GM21390 (cell line): ENCODE measurements around the gene SUPT3H.

ENCODE experiments used
- ATAC-seq: cut with Tn5 transposase; IDR thresholded peaks from one replicate; pipeline ENCODE4 v1.9.1; 2021; ENCODE audit not compliant: unreplicated experiment

Gene SUPT3H

DNA sequence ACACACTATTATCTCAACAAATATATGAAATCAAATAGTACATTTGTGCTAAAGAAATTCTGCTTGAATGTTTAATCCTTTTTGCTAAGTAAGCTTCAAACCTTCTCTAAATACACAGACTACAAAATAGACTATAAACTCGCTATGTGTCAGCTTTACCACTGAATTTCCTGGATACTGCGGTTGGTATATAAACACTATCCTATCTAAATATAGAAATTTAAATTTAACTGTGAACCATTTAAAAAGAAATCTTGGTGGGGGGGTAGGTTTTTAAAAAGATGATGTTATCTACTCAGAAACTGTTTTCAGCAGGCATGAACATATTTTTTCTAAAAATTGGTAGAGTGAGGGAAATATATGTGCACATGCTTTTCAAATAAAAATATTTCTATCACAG, 356.1 kb downstream of the SUPT3H start:
- ATAC-seq: no peak

DNA sequence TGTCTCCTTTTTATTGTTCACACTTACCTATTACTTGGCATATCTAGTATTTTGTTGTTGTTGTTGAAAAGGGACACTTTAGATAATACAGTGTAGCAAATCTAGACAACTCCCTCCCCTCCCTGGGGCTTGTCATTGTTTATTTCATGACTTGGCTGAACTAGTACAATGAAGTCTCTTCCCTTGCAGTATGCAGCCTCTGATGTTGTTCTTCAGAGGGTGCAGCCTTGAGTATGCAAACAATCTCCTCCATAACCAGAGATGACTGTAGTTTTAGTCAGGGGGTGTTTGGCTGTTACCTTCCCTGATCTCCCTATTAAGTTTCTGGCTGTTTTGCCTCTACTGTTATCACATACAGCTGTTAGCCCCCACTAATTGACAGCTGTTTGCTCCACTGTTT, 365.0 kb downstream of the SUPT3H start:
- ATAC-seq: no peak

GRCh38 chr6:45009576-45009975, 368.2 kb downstream of the SUPT3H start:
- no peak for ATAC-seq

- no peak for ATAC-seq
These were observed 370.8 kb downstream of the SUPT3H start for GRCh38 chr6:45006893-45007292.

DNA sequence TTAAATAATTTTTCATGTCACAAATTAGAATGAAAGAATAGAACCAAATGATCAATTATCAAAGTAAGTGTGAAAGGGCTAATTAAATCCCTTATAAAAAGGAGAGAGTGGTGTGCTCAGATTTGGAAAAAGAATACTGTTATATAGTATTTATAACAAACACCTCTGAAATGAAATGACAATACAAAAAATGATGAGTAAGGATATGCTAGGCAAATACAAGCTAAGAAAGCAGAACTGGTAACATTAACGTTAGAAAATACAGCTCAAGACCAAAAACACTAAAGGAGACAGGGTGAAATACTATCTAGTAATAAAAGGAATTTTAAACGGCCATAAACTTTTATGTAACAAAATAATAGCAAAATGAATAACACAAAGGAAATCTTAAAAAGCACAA, 373.8 kb downstream of the SUPT3H start:
- ATAC-seq: no peak

DNA sequence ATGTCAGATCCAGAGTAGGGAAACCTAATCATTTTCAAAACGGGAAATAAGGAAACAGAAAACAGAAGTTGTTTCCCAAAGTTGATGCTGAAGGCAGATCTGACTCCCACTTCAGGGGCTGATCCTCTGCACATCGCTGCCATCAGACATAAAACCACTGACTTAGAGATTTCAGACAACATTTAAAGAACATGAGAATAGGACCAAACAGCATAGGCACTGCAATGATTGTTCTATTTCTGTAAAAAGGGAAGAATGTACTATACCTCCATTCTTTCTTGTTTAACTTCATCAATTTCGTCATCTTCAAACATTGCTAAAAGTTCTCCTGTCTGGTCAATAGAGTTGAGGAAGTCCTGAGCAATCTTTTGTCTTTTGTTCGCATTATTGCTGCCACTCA, 374.3 kb downstream of the SUPT3H start:
- ATAC-seq: no peak

DNA sequence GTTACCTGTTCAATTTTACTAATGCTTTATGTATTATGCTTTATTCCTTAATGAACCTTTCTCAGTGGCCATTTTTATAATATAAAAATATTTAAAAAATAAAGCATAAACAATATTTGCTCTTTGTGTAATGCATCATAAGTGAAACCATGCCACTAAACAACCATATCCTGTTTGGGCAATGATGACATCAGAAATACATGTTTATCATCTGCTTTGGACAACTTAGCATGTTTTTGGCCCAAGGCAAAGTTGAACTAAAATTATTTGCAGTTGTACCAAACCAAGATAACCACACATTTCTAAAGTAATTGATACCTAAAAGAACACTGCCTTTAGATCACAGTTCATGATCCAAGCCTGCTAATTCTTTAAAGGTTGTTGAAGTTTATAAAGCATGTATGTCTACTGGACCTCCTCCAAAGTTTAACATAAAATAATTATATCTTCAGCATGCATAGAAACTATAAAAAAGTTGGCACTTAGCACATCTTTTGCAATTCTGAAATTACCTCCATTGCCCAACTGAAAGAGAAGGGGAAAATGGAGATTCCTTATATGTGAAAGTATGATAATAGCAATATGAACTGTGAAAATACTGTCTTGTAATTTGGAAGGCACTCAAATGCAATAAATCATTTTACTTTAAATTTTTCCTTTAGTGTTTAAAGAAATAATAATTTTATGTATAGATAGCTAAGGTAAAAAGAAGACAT, 375.2 kb downstream of the SUPT3H start:
- ATAC-seq: no peak

GRCh38 chr6:45001663-45002062, 376.1 kb downstream of the SUPT3H start:
- ATAC-seq: peak; percentile 100

- no peak for ATAC-seq
These were observed 376.9 kb downstream of the SUPT3H start for GRCh38 chr6:45000833-45001232.

DNA sequence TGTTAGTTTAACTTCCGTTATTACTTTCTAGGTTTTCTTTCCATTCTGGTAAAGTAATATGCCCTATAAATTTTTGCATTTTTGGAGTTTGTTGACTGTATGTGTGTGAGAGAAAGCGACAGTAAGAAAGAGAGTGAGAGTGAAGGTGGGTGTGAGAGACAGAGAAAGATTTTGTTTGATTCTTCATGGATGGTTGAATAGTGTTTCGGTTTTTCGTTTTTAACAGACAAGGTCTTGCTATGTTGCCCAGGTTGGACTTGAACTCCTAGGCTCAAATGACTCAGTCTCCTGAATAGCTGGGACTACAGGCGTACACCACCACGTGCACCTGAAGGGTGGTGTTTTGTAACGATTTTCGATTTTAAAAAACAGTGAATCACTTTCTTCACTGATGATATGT, 378.7 kb downstream of the SUPT3H start:
- no peak for ATAC-seq

DNA sequence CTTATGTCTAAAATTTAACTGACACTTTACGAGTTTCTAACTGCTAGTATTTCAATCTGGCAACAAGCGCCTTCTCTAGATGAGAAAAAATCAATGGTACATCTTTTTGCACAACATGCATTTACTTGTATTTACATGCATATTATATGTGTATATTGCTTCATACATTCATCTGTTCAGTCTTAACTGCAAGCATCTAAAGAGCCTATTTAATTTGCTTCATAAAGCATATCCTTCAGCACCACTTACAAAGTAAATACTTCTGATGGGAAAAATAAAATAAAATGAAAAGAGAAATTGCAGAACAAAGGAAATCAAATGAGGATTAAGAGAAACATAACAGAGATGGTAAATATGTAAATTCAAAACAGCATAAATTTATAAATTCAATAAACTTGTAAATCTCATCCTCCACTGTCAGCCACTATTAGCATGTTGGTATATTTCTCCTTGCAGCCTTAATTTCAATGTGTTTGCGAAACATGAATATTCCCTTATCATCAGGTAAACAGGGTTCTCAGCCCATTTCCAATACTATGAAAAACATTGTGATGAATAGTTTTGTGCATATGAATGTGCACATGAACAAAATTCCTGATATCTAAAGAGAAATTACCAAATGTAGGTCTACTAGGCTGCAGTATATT, 382.1 kb downstream of the SUPT3H start:
- no peak for ATAC-seq

DNA sequence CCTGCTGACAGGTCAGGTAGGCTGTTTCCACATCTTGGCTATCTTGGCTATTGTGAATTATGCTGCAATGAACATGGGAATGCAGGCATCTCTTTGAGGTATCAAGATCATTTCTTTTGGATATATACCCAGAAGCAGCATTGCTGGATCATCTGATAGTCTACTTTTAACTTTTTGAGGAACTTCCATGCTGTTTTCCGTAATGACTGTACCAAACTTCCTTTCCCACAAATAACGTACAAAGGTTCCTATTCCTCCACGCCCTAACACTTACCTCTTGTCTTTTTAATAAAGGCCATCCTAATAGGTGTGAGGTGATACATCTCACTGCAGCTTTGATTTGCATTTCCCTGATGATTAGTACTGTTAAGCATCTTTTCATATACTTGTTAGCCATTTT, 388.3 kb downstream of the SUPT3H start:
- no peak for ATAC-seq

- ATAC-seq: no peak
These were observed 392.7 kb downstream of the SUPT3H start for GRCh38 chr6:44985006-44985405.

DNA sequence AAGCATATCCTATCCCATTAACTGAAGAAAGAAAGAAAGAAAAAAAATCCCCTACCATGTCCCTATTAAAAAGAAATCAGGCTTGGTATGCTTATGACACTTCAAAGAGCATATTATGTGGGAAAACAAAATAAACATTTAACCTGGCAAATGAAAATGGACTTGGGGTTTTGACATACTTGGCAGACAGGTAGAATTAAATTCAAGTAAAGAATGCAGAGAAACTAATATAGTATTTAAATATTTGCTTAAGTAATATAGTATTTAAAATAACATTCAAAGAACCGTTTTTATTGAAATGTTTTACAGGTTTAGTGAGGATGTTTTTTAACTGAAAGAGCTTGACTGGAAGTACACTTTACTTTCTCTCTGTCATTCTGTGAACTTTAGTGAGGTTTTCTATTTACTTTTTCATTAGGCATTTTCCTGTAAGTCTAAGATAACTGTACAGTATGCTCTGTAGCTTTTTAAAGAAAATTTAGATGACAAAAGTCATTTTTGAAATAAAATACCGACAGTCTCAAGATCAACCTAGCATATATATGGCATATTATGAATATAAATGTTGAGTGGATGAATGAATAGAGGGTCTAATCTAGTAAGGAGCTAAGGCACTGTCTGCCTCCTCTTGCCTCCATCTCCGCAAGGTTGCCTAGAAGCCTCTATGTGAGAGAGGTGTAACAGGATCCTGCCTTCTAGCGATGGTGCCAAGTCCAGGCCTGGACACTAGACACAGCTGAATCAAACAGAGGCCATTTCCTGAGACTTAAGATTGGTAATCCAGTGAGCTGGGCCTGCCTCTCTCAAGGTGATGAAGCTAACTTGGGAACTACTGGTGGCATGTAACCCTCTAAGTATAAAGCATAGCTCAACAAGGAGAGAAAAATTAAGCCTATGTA, 394.0 kb downstream of the SUPT3H start:
- ATAC-seq: no peak

GRCh38 chr6:44980841-44981240, 396.9 kb downstream of the SUPT3H start:
- no peak for ATAC-seq

GRCh38 chr6:44976677-44977641, 400.8 kb downstream of the SUPT3H start:
- ATAC-seq: peak; percentile 77

- ATAC-seq: no peak
These were observed 403.2 kb downstream of the SUPT3H start for GRCh38 chr6:44974511-44974910.

DNA sequence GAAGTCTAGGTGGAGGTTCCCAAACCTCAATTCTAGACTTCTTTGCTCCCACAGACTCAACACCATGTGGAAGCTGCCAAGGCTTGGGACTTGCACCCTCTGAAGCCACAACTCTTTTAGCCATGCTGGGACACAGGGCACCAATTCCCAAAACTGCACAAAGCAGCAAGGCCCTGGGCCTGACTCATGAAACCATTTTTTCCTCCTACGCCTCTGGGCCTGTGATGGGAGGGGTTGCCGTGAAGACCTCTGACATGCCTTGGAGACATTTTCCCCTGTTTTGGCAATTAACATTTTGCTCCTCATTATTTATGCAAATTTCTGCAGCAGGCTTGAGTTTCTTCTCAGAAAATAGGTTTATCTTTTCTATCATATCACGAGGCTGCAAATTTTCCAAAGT, 405.0 kb downstream of the SUPT3H start:
- no peak for ATAC-seq

- ATAC-seq: no peak
These were observed 408.1 kb downstream of the SUPT3H start for GRCh38 chr6:44969446-44970185.

GRCh38 chr6:44967481-44967880, 410.3 kb downstream of the SUPT3H start:
- no peak for ATAC-seq
